GM18517 (cell line): ENCODE data around the gene PRRX2.
"Not testable (repeated sequence)": the region's sequence is repeated elsewhere in the genome, so short reads cannot be mapped to it uniquely, and the experiment has no call there.

ENCODE experiments used
- ATAC-seq: cut with Tn5 transposase; IDR thresholded peaks from one replicate; pipeline ENCODE4 v1.9.1; 2021; ENCODE audit warnings: mild to moderate bottlenecking, moderate library complexity; ENCODE audit not compliant: unreplicated experiment

Gene PRRX2

GRCh38 chr9:129731477-129732085, 66.1 kb downstream of the PRRX2 start:
- ATAC-seq = no peak

DNA sequence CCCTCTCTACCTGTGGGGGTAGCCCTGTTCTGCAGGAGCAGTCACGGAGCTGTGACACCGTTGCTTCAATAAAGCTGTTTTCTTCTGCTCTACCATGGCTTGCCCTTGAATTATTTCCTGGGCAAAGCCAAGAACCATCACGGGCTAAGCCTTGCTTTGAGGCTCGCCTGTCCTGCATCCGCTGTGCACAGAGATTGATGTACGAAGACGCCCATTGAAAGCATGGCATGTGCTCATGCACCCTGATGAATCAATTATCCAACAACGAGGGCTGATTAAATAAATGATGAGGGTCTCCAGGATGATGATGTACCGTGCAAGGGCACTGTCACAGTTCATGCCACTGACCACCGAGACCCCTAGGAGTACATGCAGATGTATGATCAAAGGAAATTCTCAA, 66.7 kb downstream of the PRRX2 start:
- ATAC-seq = no peak

- ATAC-seq = no peak
These were observed 67.6 kb downstream of the PRRX2 start for GRCh38 chr9:129732946-129733631.

GRCh38 chr9:129733632-129733953, 68.1 kb downstream of the PRRX2 start:
- no peak for ATAC-seq

DNA sequence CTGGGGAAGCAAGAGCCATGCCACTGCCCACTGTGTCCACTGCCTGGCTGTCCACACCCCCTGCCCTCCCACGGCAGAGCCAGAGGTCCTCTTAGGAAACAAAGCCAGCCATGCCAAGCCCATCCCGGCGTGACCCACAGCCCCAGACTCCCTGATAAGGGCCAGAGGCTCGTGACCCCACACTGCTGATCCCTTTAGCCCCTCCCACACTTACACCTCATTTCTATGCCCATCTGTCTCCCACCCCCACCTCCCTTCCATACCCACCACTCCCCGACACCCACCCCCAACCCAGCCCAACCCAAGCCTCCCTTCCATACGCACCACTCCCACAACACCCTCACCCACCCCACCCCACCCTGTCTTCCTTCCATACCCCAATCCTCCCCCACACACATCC, 70.1 kb downstream of the PRRX2 start:
- no peak for ATAC-seq

DNA sequence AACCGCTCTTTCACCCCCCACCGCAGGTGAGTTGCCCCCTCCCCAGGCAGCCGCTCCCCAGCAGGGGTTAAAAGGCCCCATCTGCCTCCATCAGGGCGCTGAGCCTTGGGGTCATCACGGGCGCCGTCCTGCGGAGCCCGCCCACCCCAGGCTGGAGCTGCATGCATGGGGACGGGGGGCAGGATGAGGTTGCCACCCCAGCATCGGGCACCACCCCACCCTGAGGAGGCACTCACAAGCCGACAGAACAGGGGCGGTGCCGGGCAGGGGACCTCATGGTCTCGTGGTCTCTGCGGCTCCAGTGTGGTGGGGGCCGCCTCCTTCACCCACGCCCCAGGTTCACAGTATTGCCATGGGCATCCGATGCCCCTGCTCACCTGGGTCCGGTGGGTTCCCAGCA, 70.9 kb downstream of the PRRX2 start:
- no peak for ATAC-seq

DNA sequence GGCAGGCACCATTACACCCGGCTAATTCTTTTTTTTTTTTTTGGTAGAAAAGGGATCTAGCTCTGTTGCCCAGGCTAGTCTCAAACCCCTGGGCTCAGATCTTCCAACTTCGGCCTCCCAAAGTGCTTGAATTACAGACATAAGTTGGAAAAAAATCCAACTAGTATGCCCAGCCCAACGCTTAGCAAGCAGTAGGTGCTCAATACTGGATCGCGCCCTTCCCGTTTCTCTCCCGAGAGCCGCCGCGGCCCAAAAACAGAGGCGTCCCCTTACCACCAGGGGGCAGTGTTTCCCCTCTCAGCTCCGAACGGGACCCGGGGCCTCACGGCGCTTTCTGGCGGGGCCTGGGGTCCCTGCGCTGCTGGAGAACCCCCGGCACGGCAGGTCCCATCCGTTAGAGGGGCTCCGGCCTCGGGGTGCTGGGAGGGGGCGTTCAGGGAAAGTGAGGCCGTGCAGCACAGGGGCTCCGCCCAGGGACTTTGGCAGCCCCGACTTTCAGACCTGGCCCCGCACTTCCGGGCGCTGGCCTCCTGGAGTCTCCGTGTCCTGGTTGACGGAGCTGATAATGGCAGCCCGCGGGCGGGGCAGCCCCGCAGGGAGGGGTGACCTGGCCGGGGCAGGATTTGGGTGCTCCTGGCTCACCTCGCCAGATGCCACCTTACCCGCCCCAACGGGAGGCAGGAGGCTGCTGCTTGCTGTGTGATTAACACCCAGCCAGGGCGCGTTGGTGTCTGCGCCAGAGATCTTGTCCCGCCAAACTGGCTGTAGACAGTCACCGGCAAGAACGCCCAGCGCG, 72.2 kb downstream of the PRRX2 start:
- no peak for ATAC-seq

DNA sequence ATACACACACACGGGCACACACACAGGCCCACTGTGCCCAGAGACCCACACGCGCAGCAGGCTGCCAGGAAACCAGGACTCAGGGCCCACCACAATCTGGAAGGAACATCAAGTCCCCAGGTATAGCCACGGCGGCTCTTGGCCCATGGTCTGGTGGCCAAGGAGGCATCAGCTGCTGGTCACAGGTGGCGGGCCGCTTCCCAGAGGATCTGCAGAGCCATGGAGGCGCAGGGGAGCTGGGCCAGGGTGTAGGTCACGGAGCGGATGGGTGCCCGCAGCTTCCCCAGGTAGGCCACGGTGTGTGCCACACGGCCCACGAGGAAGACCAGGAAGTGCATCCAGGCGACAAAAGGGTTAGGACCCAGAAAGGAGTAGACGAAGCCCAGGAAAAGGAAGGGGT, 74.0 kb downstream of the PRRX2 start:
- no peak for ATAC-seq

GRCh38 chr9:129740174-129740573, 74.7 kb downstream of the PRRX2 start:
- ATAC-seq = no peak

GRCh38 chr9:129740666-129741464, 75.4 kb downstream of the PRRX2 start:
- no peak for ATAC-seq

DNA sequence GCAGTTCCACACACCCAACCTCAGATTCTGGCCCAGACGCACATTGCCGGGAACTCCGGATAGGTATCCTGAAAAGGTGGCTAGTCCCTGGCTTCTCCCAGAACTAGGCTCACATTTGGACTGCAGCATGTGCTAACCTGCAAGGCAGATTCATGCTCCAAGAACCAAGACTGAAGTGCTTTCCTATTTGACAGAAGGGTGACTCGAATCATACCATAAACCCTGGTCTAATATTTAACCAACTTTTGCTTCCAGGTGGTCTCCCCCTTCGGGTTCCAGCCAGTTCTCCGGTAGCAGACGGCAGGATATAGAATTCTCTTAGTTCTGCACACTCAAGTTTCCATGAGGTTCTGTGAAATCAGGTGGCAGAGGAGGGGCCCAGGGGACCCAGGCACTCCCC, 79.8 kb downstream of the PRRX2 start:
- ATAC-seq = no peak

DNA sequence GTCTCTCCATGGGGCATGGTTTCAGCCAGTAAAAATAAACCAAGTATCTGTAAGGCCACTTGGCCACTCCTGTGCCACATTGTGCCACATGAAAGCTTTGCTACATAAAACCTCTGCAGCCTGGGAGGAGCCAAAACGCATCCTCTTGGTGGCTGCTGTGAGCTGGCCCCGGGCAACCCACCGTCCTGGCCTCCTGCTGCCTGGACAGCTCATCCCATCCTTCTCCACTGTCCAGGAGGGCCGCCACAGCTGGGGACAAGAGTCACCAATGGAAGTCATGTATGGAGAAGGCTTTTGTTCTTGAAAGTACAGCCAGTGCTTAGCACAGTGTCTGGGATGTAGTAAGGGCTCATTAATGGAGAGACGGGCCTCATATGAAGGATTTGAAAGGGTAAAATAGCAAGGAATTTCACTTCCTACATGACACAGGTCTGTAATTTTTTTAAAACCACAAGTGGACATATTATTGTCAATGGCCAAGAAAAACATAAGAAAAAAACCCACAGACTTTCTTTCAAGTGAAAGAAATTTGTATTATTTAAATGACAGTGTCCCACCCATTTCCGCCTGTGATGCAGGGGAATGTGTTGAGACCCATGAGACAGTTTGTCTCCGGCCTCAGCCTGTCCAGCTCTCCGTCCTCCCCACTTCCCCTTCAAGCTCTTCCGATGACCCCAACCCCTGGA, 80.8 kb downstream of the PRRX2 start:
- ATAC-seq = no peak

DNA sequence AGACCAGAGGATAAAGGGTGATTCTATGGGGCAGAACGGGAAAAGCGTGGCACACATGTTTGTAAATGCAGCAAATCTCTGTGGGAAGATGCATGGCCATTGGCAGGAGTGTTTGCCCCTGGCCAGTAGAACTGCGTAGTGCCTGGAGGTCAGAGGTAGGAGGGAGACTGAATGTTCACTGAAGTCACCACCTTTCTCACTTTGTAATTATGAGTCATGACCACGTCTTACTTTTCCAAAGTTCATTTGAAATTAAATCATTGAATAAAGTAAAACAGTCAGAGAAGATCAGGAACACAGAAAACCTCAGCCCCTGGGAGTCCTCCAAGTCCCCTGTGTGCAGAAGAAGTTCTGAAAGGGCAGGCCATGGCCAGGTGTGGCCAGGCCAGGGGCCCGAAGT, 82.8 kb downstream of the PRRX2 start:
- ATAC-seq = no peak

DNA sequence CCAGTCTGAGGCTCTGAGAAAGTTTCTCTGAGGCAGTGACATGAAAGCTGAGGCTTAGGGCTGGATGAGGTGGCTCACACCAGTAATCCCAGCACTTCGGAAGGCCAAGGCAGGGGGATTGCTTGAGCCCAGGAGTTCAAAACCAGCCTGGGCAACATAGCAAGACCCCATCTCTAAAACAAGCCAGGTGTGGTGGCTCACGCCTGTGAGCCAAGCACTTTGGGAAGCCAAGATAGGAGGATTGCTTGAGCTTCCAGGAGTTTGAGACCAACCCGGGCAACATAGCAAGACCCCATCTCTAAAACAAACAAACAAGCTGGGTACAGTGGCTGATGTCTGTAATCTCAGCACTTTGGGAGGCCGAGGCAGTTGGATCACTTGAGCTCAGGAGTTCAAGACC, 83.6 kb downstream of the PRRX2 start:
- not testable (repeated sequence) for ATAC-seq

GRCh38 chr9:129749575-129749974, 84.1 kb downstream of the PRRX2 start:
- no peak for ATAC-seq

DNA sequence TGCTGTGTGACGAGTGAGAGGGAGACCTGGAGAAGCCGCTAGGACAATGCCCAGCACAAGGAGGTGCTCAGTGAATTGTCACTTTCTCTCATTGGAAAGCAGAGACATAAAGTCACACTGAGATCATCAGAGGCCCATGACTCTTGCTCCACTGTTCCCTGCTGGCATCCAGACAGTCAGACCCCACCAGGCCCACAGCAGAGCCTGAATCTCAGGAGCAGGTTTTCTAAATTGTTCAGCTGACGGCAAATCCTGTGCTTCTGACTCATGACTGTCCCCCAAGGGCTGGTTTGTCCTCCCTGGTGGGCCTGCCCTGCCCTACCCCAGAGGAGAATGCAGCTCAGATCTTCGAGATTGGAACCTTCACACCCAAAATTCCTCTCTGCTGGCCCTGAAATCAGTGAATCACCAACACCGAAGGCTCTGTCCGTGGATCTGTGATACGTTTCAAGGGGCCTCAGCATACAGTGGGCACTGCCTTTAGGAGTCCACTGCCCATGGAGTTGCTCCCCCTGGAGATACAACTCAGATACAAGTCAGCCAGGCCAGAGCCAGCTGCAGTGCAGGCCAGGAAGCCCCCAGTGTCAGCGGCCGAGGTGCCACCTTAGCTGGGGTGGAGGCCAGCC, 84.7 kb downstream of the PRRX2 start:
- ATAC-seq = no peak

DNA sequence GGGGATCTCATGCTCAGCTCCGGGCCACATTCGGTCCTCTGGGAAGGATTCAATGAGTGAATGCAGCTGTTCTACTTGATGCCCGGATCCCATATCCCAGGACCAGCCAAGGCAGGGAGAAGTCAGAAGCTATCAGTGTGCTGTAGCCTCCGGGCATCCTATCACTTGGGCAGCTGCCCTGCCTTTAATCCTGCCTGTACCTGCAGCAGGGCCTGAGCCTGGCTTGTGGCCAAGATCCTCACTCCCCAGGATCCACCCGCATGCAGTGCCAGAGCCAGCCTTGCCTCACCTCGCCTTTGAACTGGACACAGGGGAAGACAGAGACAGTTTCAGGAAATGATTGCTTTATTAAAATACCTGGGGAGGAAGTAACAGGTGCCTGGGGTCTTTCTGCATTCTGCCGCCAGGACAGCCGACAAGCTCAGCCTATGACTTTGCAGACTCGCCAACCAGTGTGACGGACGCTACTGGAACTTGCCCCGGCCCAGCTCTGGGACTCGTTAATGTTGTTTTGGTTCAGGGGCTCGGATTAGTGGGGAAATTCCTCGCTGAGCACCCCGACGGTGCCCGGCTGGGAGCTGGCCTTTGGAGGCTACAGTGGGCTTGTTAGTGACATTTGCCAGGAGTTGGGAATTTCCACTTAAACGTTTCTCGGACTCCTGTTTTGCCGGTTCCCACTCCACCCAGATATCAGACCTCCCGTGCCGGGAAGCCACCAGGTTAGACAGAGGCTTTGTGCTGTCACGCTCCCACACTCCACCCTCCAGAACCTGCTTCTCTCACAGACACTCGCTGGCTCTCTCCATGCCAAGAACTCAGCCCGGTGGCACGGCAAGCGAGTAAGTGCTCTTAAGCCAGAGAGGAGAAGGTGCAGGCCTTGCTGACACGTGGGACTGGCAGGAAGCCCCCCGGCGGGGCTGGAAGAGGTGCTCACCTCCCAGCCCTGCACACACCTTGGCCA, 86.7 kb downstream of the PRRX2 start:
- no peak for ATAC-seq

DNA sequence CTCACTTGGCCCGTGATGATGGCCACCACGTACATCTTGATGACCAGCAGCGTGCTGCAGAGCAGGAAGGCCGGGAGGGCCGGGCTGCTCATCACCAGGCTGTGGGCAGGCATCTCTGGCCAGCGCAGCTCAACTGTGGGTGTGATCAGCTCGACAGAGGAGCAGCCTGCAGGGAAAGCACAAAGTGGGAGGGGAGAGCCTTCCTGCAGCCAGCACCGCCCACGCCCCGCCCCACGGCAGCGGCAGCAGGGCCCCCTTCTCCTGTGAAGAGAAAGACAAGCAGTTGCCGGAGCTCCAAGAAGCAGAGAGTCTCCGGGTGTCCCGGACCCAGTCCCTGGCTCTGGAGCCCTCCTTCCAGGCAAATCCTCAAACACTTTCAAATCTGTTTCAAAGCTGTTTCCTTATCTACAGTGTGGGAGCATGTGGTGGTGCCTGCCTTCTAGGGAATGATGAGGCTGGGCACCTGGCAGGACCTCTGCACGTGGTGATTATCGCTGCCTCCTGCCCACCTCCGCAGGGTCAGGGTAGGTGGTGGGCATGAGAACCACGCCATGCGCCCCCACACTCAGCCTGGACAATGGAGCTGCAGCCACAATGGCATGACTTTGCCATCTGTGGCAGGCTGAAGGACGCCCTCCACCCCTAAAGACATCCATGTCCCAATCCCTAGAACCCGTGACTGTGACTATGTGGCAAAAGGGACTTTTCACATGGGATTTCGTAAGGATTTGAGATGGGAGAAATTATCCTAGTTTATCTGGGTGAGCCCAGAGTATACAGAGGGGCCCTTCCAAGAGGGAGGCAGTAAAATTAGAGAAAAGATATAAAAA, 87.7 kb downstream of the PRRX2 start, which contains the start of gene PTGES:
Gene PTGES, minus strand, starts transcription at position 143 of the 830 bp plus-strand sequence. Its CDS starts 30 bp downstream, at position 113.
- ATAC-seq = no peak
